Activated CD8-positive, alpha-beta memory T cell treated with anti-CD3 and anti-CD28 coated beads, Interleukin-2, amount 10 ng/mL, durations not matched to agents 7 days and 5 days (primary cell): Measurements from ENCODE around the gene ZNF136. TPM values are rescaled to one million over a fixed set of nuclear protein-coding genes. Genes with fewer than 3 reads are reported as not detected.

ENCODE experiments used
- ATAC-seq: fragments of 150-1000 bp; cut with Tn5 transposase; one replicate; pipeline ENCODE4 v1.10.0; 2021; ENCODE audit warnings: moderate library complexity
- CTCF ChIA-PET: fragments of 350-600 bp; sonication (Branson Sonifier 250); formaldehyde crosslinking; loops from one replicate; lab custom pipeline; 2021; ENCODE audit warnings: antibody characterized with exemption; lab: Charles Lee
- DNase-seq: peaks from one replicate; pipeline ENCODE4 v3.0.0-alpha.2; 2020
- H3K27ac Mint-ChIP-seq: one replicate; pipeline ENCODE4 v1.8.0; 2021; ENCODE audit warnings: mild to moderate bottlenecking, mixed read lengths
- H3K27me3 Mint-ChIP-seq: one replicate; pipeline ENCODE4 v1.8.0; 2021; ENCODE audit warnings: mixed read lengths
- H3K36me3 Mint-ChIP-seq: one replicate; pipeline ENCODE4 v1.8.0; 2021; ENCODE audit warnings: mild to moderate bottlenecking, mixed read lengths
- H3K4me1 Mint-ChIP-seq: one replicate; pipeline ENCODE4 v1.8.0; 2021; ENCODE audit warnings: mixed read lengths
- H3K4me3 Mint-ChIP-seq: one replicate; pipeline ENCODE4 v1.8.0; 2021; ENCODE audit warnings: mild to moderate bottlenecking, moderate library complexity, mixed read lengths
- H3K9me3 Mint-ChIP-seq: one replicate; pipeline ENCODE4 v1.8.0; 2022; ENCODE audit warnings: low read depth, mixed read lengths
- total RNA-seq, 2 experiments: library from RNA; stranded (reverse); gene quantifications; one replicate each; pipeline ENCODE4 v1.2.3, GENCODE V29; 2021

ZNF136 gene
- total RNA-seq, 2 experiments from 2014 or later: 11.3 to 12.9 TPM

GRCh38 chr19:12155324-12155860, 7.5 kb upstream of the ZNF136 start:
- peaks cover 12% of the 10 kb centered on the region for H3K4me1 Mint-ChIP-seq
- DNase-seq: no peak
- H3K27me3 Mint-ChIP-seq: peaks cover 4% of the 10 kb centered on the region
- peak overlapping the region; percentile 4 for H3K27ac Mint-ChIP-seq
- H3K9me3 Mint-ChIP-seq: peaks cover 9% of the 10 kb centered on the region
- CTCF ChIA-PET: interaction anchor here (1.0 to 1.5 kb wide), 2 partner anchors 96 to 231 kb away, joined by 5 to 11 read pairs; partner anchors contain the start of gene ZNF700
- H3K4me3 Mint-ChIP-seq: peak overlapping the region; percentile 81
- ATAC-seq: no peak
- peaks cover 22% of the 10 kb centered on the region for H3K36me3 Mint-ChIP-seq

GRCh38 chr19:12156223-12157058, 6.5 kb upstream of the ZNF136 start, which contains the start of gene ZNF625:
TSS of gene ZNF625 (minus strand) at chr19:12156734. CDS start at chr19:12156558, 176 bp downstream.
- CTCF ChIA-PET: interaction anchor here (0.6 to 1.5 kb wide), 6 partner anchors 15 to 233 kb away, joined by 3 to 11 read pairs (median 4); partner anchors contain the start of genes ZNF20, ZNF700 and ZNF763
- Mint-ChIP-seq H3K36me3 (peaks cover 16% of the 10 kb centered on the region), H3K4me1 (peaks cover 12% of the 10 kb centered on the region), H3K27ac (peak within 1 kb of the TSS; percentile 74), H3K9me3 (peaks cover 7% of the 10 kb centered on the region), H3K27me3 (peaks cover 4% of the 10 kb centered on the region), H3K4me3 (peak within 1 kb of the TSS; percentile 81)
- ATAC-seq (peak; percentile 82), DNase-seq (peak; percentile 72)

GRCh38 chr19:12159773-12160414, 3.0 kb upstream of the ZNF136 start:
- Mint-ChIP-seq H3K9me3 (peaks cover 3% of the 10 kb centered on the region), H3K4me3 (no peak overlapping the region), H3K36me3 (peaks cover 16% of the 10 kb centered on the region), H3K27ac (no peak overlapping the region), H3K4me1 (peaks cover 28% of the 10 kb centered on the region), H3K27me3 (peaks cover 4% of the 10 kb centered on the region)
- DNase-seq: no peak
- no peak for ATAC-seq
- CTCF ChIA-PET: interaction anchor here (1.3 kb wide), 1 partner anchor 10 kb away, joined by 3 read pairs; no protein-coding TSS in a partner anchor

DNA sequence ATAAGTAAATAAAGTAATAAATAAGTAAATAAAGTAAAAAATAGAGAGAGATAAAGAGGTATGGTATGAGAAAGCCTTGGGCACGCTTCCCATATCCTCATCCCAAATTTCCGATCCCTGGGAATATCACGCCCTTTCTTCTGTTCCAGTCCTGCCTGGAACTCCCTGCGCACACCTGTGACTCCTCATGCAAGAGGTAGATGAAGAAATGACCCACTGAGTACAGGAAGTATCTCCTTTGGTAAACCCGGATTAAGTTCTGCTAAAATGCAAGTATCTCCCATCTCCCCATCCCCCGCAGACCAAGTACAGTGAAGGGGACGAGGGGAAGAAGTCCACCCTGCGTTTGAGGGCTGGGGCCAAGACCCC, 399 bp upstream of the ZNF136 start:
- Mint-ChIP-seq H3K27ac (peak overlapping the region; percentile 97), H3K9me3 (peaks cover 3% of the 10 kb centered on the region), H3K27me3 (no peaks in the 10 kb centered on the region), H3K36me3 (peaks cover 30% of the 10 kb centered on the region), H3K4me3 (peak overlapping the region; percentile 98), H3K4me1 (peaks cover 34% of the 10 kb centered on the region)
- CTCF ChIA-PET: interaction anchor here (1.0 to 2.6 kb wide), 4 partner anchors 22 to 425 kb away, joined by 3 to 18 read pairs (median 4); partner anchors contain the start of gene ZNF700
- ATAC-seq (peak; percentile 17), DNase-seq (no peak)

- CTCF ChIA-PET: interaction anchor here (0.8 to 2.6 kb wide), 3 partner anchors 13 to 240 kb away, joined by 3 to 18 read pairs (median 4); partner anchors contain the start of gene ZNF700
- Mint-ChIP-seq H3K27me3 (no peaks in the 10 kb centered on the region), H3K4me1 (peaks cover 34% of the 10 kb centered on the region), H3K4me3 (peak overlapping the region; percentile 98), H3K36me3 (peaks cover 40% of the 10 kb centered on the region), H3K27ac (peak overlapping the region; percentile 94), H3K9me3 (peaks cover 3% of the 10 kb centered on the region)
- no peak for DNase-seq
- ATAC-seq: no peak
These were observed 930 bp downstream of the ZNF136 start for GRCh38 chr19:12163826-12164225.

GRCh38 chr19:12166626-12167025, 3.7 kb downstream of the ZNF136 start:
- DNase-seq: no peak
- peaks cover 60% of the 10 kb centered on the region for H3K36me3 Mint-ChIP-seq
- peaks cover 34% of the 10 kb centered on the region for H3K4me1 Mint-ChIP-seq
- H3K4me3 Mint-ChIP-seq: no peak overlapping the region
- ATAC-seq: no peak
- no peaks in the 10 kb centered on the region for H3K27me3 Mint-ChIP-seq
- peak overlapping the region; percentile 26 for H3K27ac Mint-ChIP-seq
- peaks cover 5% of the 10 kb centered on the region for H3K9me3 Mint-ChIP-seq
- CTCF ChIA-PET: no interaction called here

DNA sequence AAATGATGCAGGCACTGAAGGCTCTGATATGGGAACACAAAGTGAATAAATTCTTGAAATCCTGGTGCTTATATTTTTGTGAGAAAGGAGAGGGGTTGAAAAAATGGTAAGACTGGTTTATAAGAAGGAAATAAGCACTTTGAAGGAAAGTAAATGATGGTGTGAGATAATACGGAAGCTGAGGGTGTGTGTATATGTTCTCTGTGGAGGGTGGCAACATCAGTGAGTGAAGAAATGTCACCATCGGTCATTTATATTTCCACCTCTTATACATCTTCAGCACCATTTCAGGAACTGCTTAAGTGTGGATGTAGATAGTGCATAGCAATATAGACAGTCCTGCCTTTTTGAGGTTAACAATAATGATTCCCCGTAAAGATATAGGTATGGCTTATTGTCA, 17.5 kb downstream of the ZNF136 start:
- CTCF ChIA-PET: no interaction called here
- H3K4me3 Mint-ChIP-seq: no peak overlapping the region
- H3K36me3 Mint-ChIP-seq: peaks cover 80% of the 10 kb centered on the region
- H3K9me3 Mint-ChIP-seq: peaks cover 29% of the 10 kb centered on the region
- peaks cover 3% of the 10 kb centered on the region for H3K4me1 Mint-ChIP-seq
- ATAC-seq: no peak
- H3K27ac Mint-ChIP-seq: no peak overlapping the region
- no peaks in the 10 kb centered on the region for H3K27me3 Mint-ChIP-seq
- no peak for DNase-seq

- Mint-ChIP-seq H3K4me3 (no peak overlapping the region), H3K4me1 (peaks cover 2% of the 10 kb centered on the region), H3K27me3 (no peaks in the 10 kb centered on the region), H3K36me3 (peaks cover 85% of the 10 kb centered on the region), H3K27ac (no peak overlapping the region), H3K9me3 (peaks cover 48% of the 10 kb centered on the region)
- CTCF ChIA-PET: no interaction called here
- ATAC-seq (no peak), DNase-seq (no peak)
These were observed 24.7 kb downstream of the ZNF136 start for GRCh38 chr19:12187625-12188024.

DNA sequence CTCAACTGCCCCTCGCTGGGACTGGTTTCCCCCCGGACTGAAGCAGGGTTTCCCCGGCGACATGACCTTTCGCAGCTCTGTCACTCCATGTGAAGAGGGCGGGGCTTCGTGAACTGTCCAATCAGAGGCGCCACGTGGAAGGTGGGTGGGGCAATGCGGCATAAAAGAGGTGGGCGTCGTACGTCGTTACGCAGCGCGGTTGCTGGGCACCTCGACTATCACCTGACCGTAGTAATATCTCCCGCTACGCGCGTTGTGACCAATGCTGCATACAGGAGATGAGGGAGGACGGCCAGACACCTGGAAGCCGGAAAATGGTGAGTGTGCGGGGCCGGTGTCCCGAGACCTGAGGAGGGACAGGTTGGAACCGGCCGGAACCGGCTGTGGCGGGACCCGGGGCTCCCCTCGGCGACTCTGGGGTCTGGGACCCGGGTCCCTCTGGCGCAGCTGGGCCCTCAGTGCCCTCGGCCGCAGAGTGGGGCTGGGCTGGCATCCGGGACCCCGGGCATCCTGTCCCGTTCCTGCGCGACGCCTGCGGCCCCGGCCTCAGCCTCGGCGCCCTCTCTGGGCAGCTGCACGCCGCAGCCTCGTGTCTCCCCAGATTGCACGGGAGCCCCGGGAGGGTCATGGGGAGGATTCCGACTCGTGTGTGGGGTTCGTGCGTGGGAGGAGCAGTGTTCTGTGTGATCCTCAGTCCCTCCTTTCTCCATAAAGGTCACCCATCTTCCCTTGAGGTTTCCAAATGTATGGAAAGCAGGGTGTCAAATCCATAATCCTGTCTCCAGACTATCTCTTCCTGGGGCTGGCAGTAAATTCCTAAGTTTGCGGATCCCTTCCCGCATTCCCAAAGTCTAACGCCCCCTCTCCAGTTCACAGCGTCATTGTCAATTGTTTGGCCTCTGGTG, 32.2 kb downstream of the ZNF136 start:
- Mint-ChIP-seq H3K4me1 (peaks cover 10% of the 10 kb centered on the region), H3K27ac (no peak overlapping the region), H3K4me3 (peak overlapping the region; percentile 8), H3K27me3 (no peaks in the 10 kb centered on the region), H3K9me3 (peaks cover 38% of the 10 kb centered on the region), H3K36me3 (peaks cover 50% of the 10 kb centered on the region)
- ATAC-seq (no peak), DNase-seq (peak; percentile 42)
- CTCF ChIA-PET: no interaction called here

GRCh38 chr19:12198136-12198535, 35.2 kb downstream of the ZNF136 start:
- CTCF ChIA-PET: no interaction called here
- Mint-ChIP-seq H3K4me3 (no peak overlapping the region), H3K9me3 (peaks cover 34% of the 10 kb centered on the region), H3K27ac (no peak overlapping the region), H3K27me3 (no peaks in the 10 kb centered on the region), H3K4me1 (peaks cover 8% of the 10 kb centered on the region), H3K36me3 (peaks cover 36% of the 10 kb centered on the region)
- no peak for ATAC-seq
- no peak for DNase-seq

GRCh38 chr19:12199757-12200419, 37.0 kb downstream of the ZNF136 start:
- Mint-ChIP-seq H3K27me3 (no peaks in the 10 kb centered on the region), H3K4me1 (peaks cover 4% of the 10 kb centered on the region), H3K36me3 (peaks cover 28% of the 10 kb centered on the region), H3K27ac (no peak overlapping the region), H3K9me3 (peaks cover 33% of the 10 kb centered on the region), H3K4me3 (no peak overlapping the region)
- no peak for ATAC-seq
- CTCF ChIA-PET: no interaction called here
- DNase-seq: no peak

GRCh38 chr19:12202250-12202649, 39.4 kb downstream of the ZNF136 start:
- Mint-ChIP-seq H3K27ac (no peak overlapping the region), H3K4me1 (no peaks in the 10 kb centered on the region), H3K4me3 (no peak overlapping the region), H3K36me3 (peaks cover 29% of the 10 kb centered on the region), H3K9me3 (peaks cover 34% of the 10 kb centered on the region), H3K27me3 (no peaks in the 10 kb centered on the region)
- ATAC-seq: peak; percentile 58
- CTCF ChIA-PET: no interaction called here
- DNase-seq: peak; percentile 66
